HG02571 (cell line): ENCODE data around the gene LDLR.
"Not testable (repeated sequence)": the region's sequence is repeated elsewhere in the genome, so short reads cannot be mapped to it uniquely, and the experiment has no call there.

Experiments
- ATAC-seq: cut with Tn5 transposase; IDR thresholded peaks from one replicate; pipeline ENCODE4 v1.9.1; 2021; ENCODE audit warnings: mild to moderate bottlenecking, moderate library complexity; ENCODE audit not compliant: unreplicated experiment

The LDLR gene

GRCh38 chr19:11169896-11170678, 80.8 kb downstream of the LDLR start:
- ATAC-seq, result no peak

GRCh38 chr19:11171144-11171543, 81.9 kb downstream of the LDLR start:
- ATAC-seq, result no peak

GRCh38 chr19:11172576-11172975, 83.3 kb downstream of the LDLR start:
- ATAC-seq, result no peak

GRCh38 chr19:11173516-11174155, 84.4 kb downstream of the LDLR start:
- no peak for ATAC-seq

GRCh38 chr19:11174336-11174735, 85.1 kb downstream of the LDLR start:
- ATAC-seq, result no peak

- no peak for ATAC-seq
Observed at GRCh38 chr19:11175920-11176319, 86.7 kb downstream of the LDLR start.

- ATAC-seq, result no peak
Observed at GRCh38 chr19:11176466-11177193, 87.4 kb downstream of the LDLR start.

GRCh38 chr19:11177592-11177991, 88.3 kb downstream of the LDLR start:
- ATAC-seq, result no peak

- ATAC-seq, result not testable (repeated sequence)
Observed at GRCh38 chr19:11179145-11179465, 89.8 kb downstream of the LDLR start.

GRCh38 chr19:11179716-11180297, 90.5 kb downstream of the LDLR start:
- no peak for ATAC-seq

- no peak for ATAC-seq
Observed at GRCh38 chr19:11180346-11180745, 91.1 kb downstream of the LDLR start.

- ATAC-seq, result not testable (repeated sequence)
Observed at GRCh38 chr19:11180975-11181374, 91.7 kb downstream of the LDLR start.

GRCh38 chr19:11181488-11181887, 92.2 kb downstream of the LDLR start:
- no peak for ATAC-seq
